HEK293T (cell line): ENCODE data around the gene GHR.

Source experiments
- ARNT ChIP-seq: fragments of 450-650 bp; IDR thresholded peaks from 2 replicates; pipeline ENCODE4 v1.6.1; 2017; ENCODE audit warnings: mild to moderate bottlenecking
- ELF4 ChIP-seq: fragments of 450-650 bp; IDR thresholded peaks from 2 replicates; pipeline ENCODE4 v1.6.1; 2017; ENCODE audit warnings: antibody characterized with exemption
- FOXA1 ChIP-seq: fragments of 450-650 bp; IDR thresholded peaks from 2 replicates; pipeline ENCODE4 v1.6.1; 2016; ENCODE audit warnings: mild to moderate bottlenecking
- FOXK2 ChIP-seq: fragments of 450-650 bp; IDR thresholded peaks from 2 replicates; pipeline ENCODE4 v1.6.1; 2016; ENCODE audit warnings: mild to moderate bottlenecking
- FOXM1 ChIP-seq: fragments of 450-650 bp; IDR thresholded peaks from 2 replicates; pipeline ENCODE4 v1.6.1; 2017; ENCODE audit warnings: mild to moderate bottlenecking, borderline replicate concordance
- HDGF ChIP-seq: fragments of 450-650 bp; IDR thresholded peaks from 2 replicates; pipeline ENCODE4 v1.6.1; 2017; ENCODE audit warnings: antibody characterized with exemption, borderline replicate concordance
- NFRKB ChIP-seq: fragments of 450-650 bp; IDR thresholded peaks from 2 replicates; pipeline ENCODE4 v1.6.1; 2016; ENCODE audit warnings: mild to moderate bottlenecking, moderate library complexity
- PKNOX1 ChIP-seq: fragments of 450-650 bp; IDR thresholded peaks from 2 replicates; pipeline ENCODE4 v1.6.1; 2016
- SP1 ChIP-seq: fragments of 450-650 bp; IDR thresholded peaks from 2 replicates; pipeline ENCODE4 v1.6.1; 2017
- SUZ12 ChIP-seq: fragments of 450-650 bp; IDR thresholded peaks from 2 replicates; pipeline ENCODE4 v1.6.1; 2016; ENCODE audit warnings: mild to moderate bottlenecking
- TARDBP ChIP-seq: fragments of 450-650 bp; IDR thresholded peaks from 2 replicates; pipeline ENCODE4 v1.6.1; 2016
- ZNF384 ChIP-seq: fragments of 450-650 bp; IDR thresholded peaks from 2 replicates; pipeline ENCODE4 v1.6.1; 2016

- no peak for TF ChIP-seq ELF4
- TF ChIP-seq FOXA1, result no peak
- no peak for TF ChIP-seq FOXK2
- TF ChIP-seq SP1, result no peak
- no peak for TF ChIP-seq HDGF
- no peak for TF ChIP-seq TARDBP
- TF ChIP-seq FOXM1, result no peak
- TF ChIP-seq SUZ12, result no peak
- TF ChIP-seq ARNT, result no peak
- TF ChIP-seq NFRKB, result no peak
- TF ChIP-seq PKNOX1, result no peak
- no peak for TF ChIP-seq ZNF384
Observed at GRCh38 chr5:42715785-42716184, 292.5 kb downstream of the GHR start.
